SK-N-SH (cell line): ENCODE measurements around the gene ACAP3.

ENCODE experiments used
- CTCF ChIP-seq: fragments of 200-600 bp; sonication (generic); IDR thresholded peaks from 2 replicates; pipeline ENCODE4 v1.6.1; 2017; ENCODE audit warnings: antibody characterized with exemption, mild to moderate bottlenecking, moderate library complexity
- ELF1 ChIP-seq: IDR thresholded peaks from 2 replicates; pipeline ENCODE4 v1.4.0; 2012
- EP300 ChIP-seq, 2 experiments: IDR thresholded peaks; 2 replicates each; pipeline versions ENCODE4 v1.4.0 to v1.6.1; 2012; ENCODE audit warnings: borderline replicate concordance in 1 of 2, low read depth in 1 of 2, low read length in 1 of 2
- EZH2phosphoT487 ChIP-seq: fragments of 200-600 bp; sonication (generic); IDR thresholded peaks from 2 replicates; pipeline ENCODE4 v1.6.1; 2017; ENCODE audit warnings: low read depth, mixed run types, mild to moderate bottlenecking, antibody characterized with exemption, moderate library complexity, borderline replicate concordance
- MAX ChIP-seq: IDR thresholded peaks from 2 replicates; pipeline ENCODE4 v1.4.0; 2012; ENCODE audit warnings: low read depth
- NFIC ChIP-seq: IDR thresholded peaks from 2 replicates; pipeline ENCODE4 v1.4.0; 2012; ENCODE audit warnings: borderline replicate concordance
- POLR2AphosphoS5 ChIP-seq: IDR thresholded peaks from 2 replicates; pipeline ENCODE4 v1.6.1; 2012; ENCODE audit warnings: low read depth, low read length
- RAD21 ChIP-seq: IDR thresholded peaks from 2 replicates; pipeline ENCODE4 v1.6.1; 2012; ENCODE audit warnings: mild to moderate bottlenecking, low read length
- REST ChIP-seq: IDR thresholded peaks from 2 replicates; pipeline ENCODE4 v1.6.1; 2012; ENCODE audit warnings: mild to moderate bottlenecking, low read depth, low read length, moderate library complexity
- RFX5 ChIP-seq: IDR thresholded peaks from 2 replicates; pipeline ENCODE4 v1.6.1; 2012; ENCODE audit warnings: mild to moderate bottlenecking, improper control_type of control experiment, low read length
- USF1 ChIP-seq: IDR thresholded peaks from 2 replicates; pipeline ENCODE4 v1.4.0; 2012; ENCODE audit warnings: low read depth, borderline replicate concordance
- YY1 ChIP-seq: IDR thresholded peaks from 2 replicates; pipeline ENCODE4 v1.4.0; 2012; ENCODE audit warnings: low read depth, mild to moderate bottlenecking
- ZBTB33 ChIP-seq: IDR thresholded peaks from 2 replicates; pipeline ENCODE4 v1.4.0; 2012; ENCODE audit warnings: low read depth, borderline replicate concordance

- no peak for TF ChIP-seq CTCF
- no peak for TF ChIP-seq YY1
- no peak for TF ChIP-seq EP300 (IDR thresholded peaks at IDR 0.05; ENCODE audit: borderline replicate concordance in 1 of 2, low read depth in 1 of 2, low read length in 1 of 2)
- TF ChIP-seq ELF1: no peak
- no peak for TF ChIP-seq RAD21
- TF ChIP-seq MAX: no peak
- no peak for TF ChIP-seq EZH2phosphoT487
- TF ChIP-seq NFIC: no peak
- no peak for TF ChIP-seq USF1
- no peak for TF ChIP-seq REST
- no peak for TF ChIP-seq ZBTB33
- TF ChIP-seq POLR2AphosphoS5: no peak
- no peak for TF ChIP-seq RFX5
These were observed 45.0 kb downstream of the ACAP3 start for GRCh38 chr1:1262758-1263157.
